ENCODE measurements around the gene SAMHD1. TPM values are rescaled to one million over a fixed set of nuclear protein-coding genes. Genes with fewer than 3 reads are reported as not detected.
A peak's percentile ranks its signal among the peaks of the same experiment; 100 is the strongest.

The SAMHD1 gene
- total and polyA plus RNA-seq, 2 of the 13 experiments (the other 11 are each of a cell fraction or from before 2014, with no cell fraction given) = 16.9 to 43.5 TPM

DNA sequence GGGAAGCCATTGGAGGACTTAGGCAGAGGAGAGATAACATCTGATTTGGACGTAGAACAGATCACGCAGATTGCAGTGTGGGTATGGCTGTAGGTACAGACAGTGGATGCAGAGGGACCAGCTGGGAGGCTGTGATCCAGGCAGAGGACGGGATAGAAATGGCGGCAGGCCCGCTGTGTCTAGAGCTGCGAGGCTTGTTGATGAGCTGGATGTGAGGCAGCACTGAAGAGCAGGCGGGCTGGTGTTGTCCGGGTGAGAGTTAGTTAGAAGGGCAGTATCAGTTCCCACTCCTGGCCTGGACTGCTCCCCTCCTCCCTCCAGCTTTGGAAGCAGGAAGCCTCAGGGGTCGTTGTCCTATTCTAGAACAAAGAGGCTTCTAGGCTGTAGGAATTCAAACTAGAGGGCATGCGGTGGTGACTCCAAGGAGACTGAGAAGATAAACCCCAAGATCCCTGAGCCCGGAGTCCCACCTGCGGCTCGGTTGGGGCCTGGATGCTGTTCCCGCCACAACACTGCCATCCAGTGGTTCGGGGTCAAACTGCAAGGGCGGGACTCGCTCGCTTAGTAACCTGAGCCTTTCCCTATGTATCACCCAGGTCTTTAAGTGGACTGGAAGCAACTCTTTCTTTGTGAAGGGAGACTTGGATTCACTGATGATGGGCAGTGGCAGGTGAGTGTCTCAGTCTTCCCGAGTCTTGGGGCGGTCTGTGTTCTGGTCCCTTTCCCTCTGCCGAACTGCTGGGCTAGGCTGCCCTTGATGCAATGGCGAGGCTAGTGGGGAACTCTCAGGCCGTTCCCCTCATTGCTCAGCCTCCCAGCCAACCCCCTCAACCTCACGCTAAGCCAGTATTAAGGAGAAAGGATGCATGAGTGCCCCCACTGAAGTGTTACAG lies 64.4 kb downstream of the SAMHD1 start (continued):
- TF ChIP-seq HDAC6 (IDR thresholded peaks at IDR 0.05; ENCODE audit: low read depth, low read length) (no peak), ZNF326 (CRISPR knock-in tag; IDR thresholded peaks at IDR 0.05; ENCODE audit: borderline replicate concordance) (no peak), ZSCAN29 (CRISPR knock-in tag; conservative IDR thresholded peaks at IDR 0.05) (peak; percentile 68; the same call in 1 of the 2 replicates), CCDC6 (CRISPR knock-in tag; IDR thresholded peaks at IDR 0.05) (no peak), SMAD1 (CRISPR knock-in tag; IDR thresholded peaks at IDR 0.05; ENCODE audit: borderline replicate concordance, low read depth) (no peak), FOXA3 (CRISPR knock-in tag; IDR thresholded peaks at IDR 0.05) (peak; percentile 51; the same call in 1 of the 2 replicates), ZNF263 (CRISPR knock-in tag; IDR thresholded peaks at IDR 0.05) (0 out of 2 replicates have a peak, but pooled peaks have one; percentile 73), BHLHE40 (IDR thresholded peaks at IDR 0.05; ENCODE audit: low read length) (no peak; the same call in 1 of the 2 replicates), ZFY (CRISPR knock-in tag; IDR thresholded peaks at IDR 0.05) (peak; percentile 60), ELF3 (CRISPR knock-in tag; IDR thresholded peaks at IDR 0.05) (peak; percentile 77), ZNF10 (CRISPR knock-in tag; IDR thresholded peaks at IDR 0.05; ENCODE audit: borderline replicate concordance, low read depth) (no peak), CEBPB (IDR thresholded peaks at IDR 0.05; ENCODE audit: borderline replicate concordance, low read depth, low read length) (no peak), TARDBP (CRISPR knock-in tag; IDR thresholded peaks at IDR 0.05) (peak; percentile 61; the same call in 1 of the 2 replicates), ZMYM3 (CRISPR knock-in tag; IDR thresholded peaks at IDR 0.05) (peak; percentile 47; the same call in 1 of the 2 replicates), U2AF2 (IDR thresholded peaks at IDR 0.05; ENCODE audit: low read depth, low read length) (no peak), AGO1 (IDR thresholded peaks at IDR 0.05; ENCODE audit: low read depth, low read length, poor library complexity, severe bottlenecking) (no peak), ZNF337 (CRISPR knock-in tag; IDR thresholded peaks at IDR 0.05; ENCODE audit: borderline replicate concordance, low read depth) (0 out of 2 replicates have a peak, but pooled peaks have one; percentile 33), BORCS8-MEF2B (CRISPR knock-in tag; IDR thresholded peaks at IDR 0.05) (peak; percentile 87), ARNT (IDR thresholded peaks at IDR 0.05) (no peak), ADNP (CRISPR knock-in tag; IDR thresholded peaks at IDR 0.05) (no peak)
- TF ChIP-seq, protein P1, sequence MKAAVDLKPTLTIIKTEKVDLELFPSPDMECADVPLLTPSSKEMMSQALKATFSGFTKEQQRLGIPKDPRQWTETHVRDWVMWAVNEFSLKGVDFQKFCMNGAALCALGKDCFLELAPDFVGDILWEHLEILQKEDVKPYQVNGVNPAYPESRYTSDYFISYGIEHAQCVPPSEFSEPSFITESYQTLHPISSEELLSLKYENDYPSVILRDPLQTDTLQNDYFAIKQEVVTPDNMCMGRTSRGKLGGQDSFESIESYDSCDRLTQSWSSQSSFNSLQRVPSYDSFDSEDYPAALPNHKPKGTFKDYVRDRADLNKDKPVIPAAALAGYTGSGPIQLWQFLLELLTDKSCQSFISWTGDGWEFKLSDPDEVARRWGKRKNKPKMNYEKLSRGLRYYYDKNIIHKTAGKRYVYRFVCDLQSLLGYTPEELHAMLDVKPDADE (CRISPR knock-in tag; IDR thresholded peaks at IDR 0.05) = no peak
- TF ChIP-seq, protein P2, sequence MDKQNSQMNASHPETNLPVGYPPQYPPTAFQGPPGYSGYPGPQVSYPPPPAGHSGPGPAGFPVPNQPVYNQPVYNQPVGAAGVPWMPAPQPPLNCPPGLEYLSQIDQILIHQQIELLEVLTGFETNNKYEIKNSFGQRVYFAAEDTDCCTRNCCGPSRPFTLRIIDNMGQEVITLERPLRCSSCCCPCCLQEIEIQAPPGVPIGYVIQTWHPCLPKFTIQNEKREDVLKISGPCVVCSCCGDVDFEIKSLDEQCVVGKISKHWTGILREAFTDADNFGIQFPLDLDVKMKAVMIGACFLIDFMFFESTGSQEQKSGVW (CRISPR knock-in tag; IDR thresholded peaks at IDR 0.05; ENCODE audit: borderline replicate concordance) = no peak
- TF ChIP-seq, protein P3, sequence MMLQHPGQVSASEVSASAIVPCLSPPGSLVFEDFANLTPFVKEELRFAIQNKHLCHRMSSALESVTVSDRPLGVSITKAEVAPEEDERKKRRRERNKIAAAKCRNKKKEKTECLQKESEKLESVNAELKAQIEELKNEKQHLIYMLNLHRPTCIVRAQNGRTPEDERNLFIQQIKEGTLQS (CRISPR knock-in tag; IDR thresholded peaks at IDR 0.05) = no peak
- TF ChIP-seq, protein P4, sequence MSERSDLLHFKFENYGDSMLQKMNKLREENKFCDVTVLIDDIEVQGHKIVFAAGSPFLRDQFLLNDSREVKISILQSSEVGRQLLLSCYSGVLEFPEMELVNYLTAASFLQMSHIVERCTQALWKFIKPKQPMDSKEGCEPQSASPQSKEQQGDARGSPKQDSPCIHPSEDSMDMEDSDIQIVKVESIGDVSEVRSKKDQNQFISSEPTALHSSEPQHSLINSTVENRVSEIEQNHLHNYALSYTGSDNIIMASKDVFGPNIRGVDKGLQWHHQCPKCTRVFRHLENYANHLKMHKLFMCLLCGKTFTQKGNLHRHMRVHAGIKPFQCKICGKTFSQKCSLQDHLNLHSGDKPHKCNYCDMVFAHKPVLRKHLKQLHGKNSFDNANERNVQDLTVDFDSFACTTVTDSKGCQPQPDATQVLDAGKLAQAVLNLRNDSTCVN (CRISPR knock-in tag; IDR thresholded peaks at IDR 0.05; ENCODE audit: borderline replicate concordance) = peak; percentile 48; the same call in 1 of the 2 replicates
- TF ChIP-seq, protein P5, sequence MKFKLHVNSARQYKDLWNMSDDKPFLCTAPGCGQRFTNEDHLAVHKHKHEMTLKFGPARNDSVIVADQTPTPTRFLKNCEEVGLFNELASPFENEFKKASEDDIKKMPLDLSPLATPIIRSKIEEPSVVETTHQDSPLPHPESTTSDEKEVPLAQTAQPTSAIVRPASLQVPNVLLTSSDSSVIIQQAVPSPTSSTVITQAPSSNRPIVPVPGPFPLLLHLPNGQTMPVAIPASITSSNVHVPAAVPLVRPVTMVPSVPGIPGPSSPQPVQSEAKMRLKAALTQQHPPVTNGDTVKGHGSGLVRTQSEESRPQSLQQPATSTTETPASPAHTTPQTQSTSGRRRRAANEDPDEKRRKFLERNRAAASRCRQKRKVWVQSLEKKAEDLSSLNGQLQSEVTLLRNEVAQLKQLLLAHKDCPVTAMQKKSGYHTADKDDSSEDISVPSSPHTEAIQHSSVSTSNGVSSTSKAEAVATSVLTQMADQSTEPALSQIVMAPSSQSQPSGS (CRISPR knock-in tag; IDR thresholded peaks at IDR 0.05) = peak; percentile 55; the same call in 1 of the 2 replicates
